GM18951 (cell line): ENCODE results near the gene ARMH3.
"Not testable (repeated sequence)": the region's sequence is repeated elsewhere in the genome, so short reads cannot be mapped to it uniquely, and the experiment has no call there.

ENCODE experiments used
- POLR2A ChIP-seq: IDR thresholded peaks from 4 replicates; pipeline ENCODE4 v1.6.1; 2011; ENCODE audit warnings: mild to moderate bottlenecking; ENCODE audit not compliant: insufficient read length, insufficient read depth; ENCODE audit errors: extremely low read depth
- in situ Hi-C: fragments of 300-500 bp; cut with MboI; formaldehyde crosslinking; loops from one replicate; pipeline ENCODE4 v1.12.0; 2022; ENCODE audit warnings: low sequenced_read_pairs, mixed read lengths, inconsistent platforms; ENCODE audit not compliant: unreplicated experiment

ARMH3 gene

GRCh38 chr10:102067091-102067916 is 11.3 kb upstream of the ARMH3 start:
- in situ Hi-C loops, result no loop called here
- TF ChIP-seq POLR2A, result no peak

- in situ Hi-C loops, result no loop called here
- TF ChIP-seq POLR2A, result no peak
These were observed 10.6 kb upstream of the ARMH3 start for GRCh38 chr10:102066399-102067088.

GRCh38 chr10:102065561-102066398 is 9.8 kb upstream of the ARMH3 start:
- in situ Hi-C loops, result no loop called here

GRCh38 chr10:102064868-102065560 is 9.0 kb upstream of the ARMH3 start, which contains the start of gene HPS6:
Gene HPS6, plus strand, starts transcription at chr10:102065349. Its CDS starts 126 bp downstream, at chr10:102065475.
- peak; percentile 85 for TF ChIP-seq POLR2A
- in situ Hi-C loops, result no loop called here

More at GRCh38 chr10:102065561-102066398, 9.8 kb upstream of the ARMH3 start:
- TF ChIP-seq POLR2A, result no peak

GRCh38 chr10:102064503-102064867 is 8.5 kb upstream of the ARMH3 start:
- in situ Hi-C loops, result no loop called here
- TF ChIP-seq POLR2A, result no peak

GRCh38 chr10:102059987-102060386 is 4.0 kb upstream of the ARMH3 start:
- in situ Hi-C loops, result no loop called here
- TF ChIP-seq POLR2A, result no peak

- in situ Hi-C loops, result not testable (repeated sequence)
These were observed 909 bp downstream of the ARMH3 start for GRCh38 chr10:102054881-102055646.

- TF ChIP-seq POLR2A, result no peak
- in situ Hi-C loops, result no loop called here
These were observed 9.9 kb downstream of the ARMH3 start for GRCh38 chr10:102046095-102046494.

- in situ Hi-C loops, result no loop called here
These were observed 10.7 kb downstream of the ARMH3 start for GRCh38 chr10:102045292-102045691.

GRCh38 chr10:102040305-102041050 is 15.5 kb downstream of the ARMH3 start:
- in situ Hi-C loops, result no loop called here

More at GRCh38 chr10:102045292-102045691, 10.7 kb downstream of the ARMH3 start:
- TF ChIP-seq POLR2A, result no peak

GRCh38 chr10:102038410-102038809 is 17.6 kb downstream of the ARMH3 start:
- no peak for TF ChIP-seq POLR2A
- in situ Hi-C loops, result no loop called here

More at GRCh38 chr10:102040305-102041050, 15.5 kb downstream of the ARMH3 start:
- TF ChIP-seq POLR2A, result no peak

GRCh38 chr10:102035807-102036206 is 20.2 kb downstream of the ARMH3 start:
- in situ Hi-C loops, result not testable (repeated sequence)
